Gastrocnemius medialis (tissue), 4 donors: ENCODE data around the gene CDK3. TPM values are rescaled to one million over a fixed set of nuclear protein-coding genes. Genes with fewer than 3 reads are reported as not detected.
"Not testable (repeated sequence)": the region's sequence is repeated elsewhere in the genome, so short reads cannot be mapped to it uniquely, and the experiment has no call there.

Source experiments
- ATAC-seq, 2 donors: fragments of 150-250 bp; one replicate each; pipeline ENCODE4 v1.9.1; 2016
- DNase-seq, 2 donors: peaks; one replicate each; pipeline ENCODE4 v3.0.0-alpha.2; 2019
- H3K27ac ChIP-seq, 4 donors: fragments of 200-600 bp; sonication (generic); 1 replicate in 1 of 4; 2 replicates in 3 of 4; pipeline ENCODE4 v1.5.1; 2016 to 2018; ENCODE audit warnings: mild to moderate bottlenecking in 2 of 4, moderate library complexity in 1 of 4
- H3K27me3 ChIP-seq, 3 donors: fragments of 200-600 bp; sonication (generic) in 2 of 3; 1 replicate in 1 of 3; 2 replicates in 2 of 3; pipeline versions ENCODE4 v1.5.1 to v1.6.0; 2016 to 2019; ENCODE audit warnings: mild to moderate bottlenecking in 1 of 3, moderate library complexity in 1 of 3
- H3K36me3 ChIP-seq, 2 donors: fragments of 200-600 bp; sonication (generic) in 1 of 2; one replicate each; pipeline ENCODE4 v1.5.1; 2017 to 2018
- H3K4me1 ChIP-seq, 2 donors: fragments of 200-600 bp; sonication (generic) in 1 of 2; one replicate each; pipeline ENCODE4 v1.5.1; 2016 to 2017; ENCODE audit warnings: mild to moderate bottlenecking in 2 of 2
- H3K4me3 ChIP-seq, 4 donors: fragments of 200-600 bp; sonication (generic) in 3 of 4; 1 replicate in 1 of 4; 2 replicates in 3 of 4; pipeline ENCODE4 v1.5.1; 2016 to 2019; ENCODE audit warnings: mild to moderate bottlenecking in 2 of 4
- H3K9me3 ChIP-seq, 3 donors: fragments of 200-600 bp; sonication (generic) in 2 of 3; 1 replicate in 1 of 3; 2 replicates in 2 of 3; pipeline ENCODE4 v1.5.1; 2016 to 2019
- CTCF ChIP-seq, 5 experiments: fragments of 450-650 bp in 3 of 5; fragments of 200-600 bp in 2 of 5; sonication (generic) in 2 of 5; IDR thresholded peaks in 4 of 5; conservative IDR thresholded peaks in 1 of 5; 1 replicate in 4 of 5; 2 replicates in 1 of 5; pipeline ENCODE4 v1.5.1; 2016 to 2019; ENCODE audit warnings: antibody characterized with exemption in 5 of 5, mild to moderate bottlenecking in 3 of 5, moderate library complexity in 3 of 5
- POLR2A ChIP-seq, 2 donors: fragments of 450-650 bp; IDR thresholded peaks; one replicate each; pipeline ENCODE4 v1.6.1; 2017; ENCODE audit warnings: antibody characterized with exemption in 2 of 2, mild to moderate bottlenecking in 2 of 2, moderate library complexity in 2 of 2
- in situ Hi-C, 4 donors: fragments of 200-750 bp; cut with MboI; loops; one replicate each; pipeline versions ENCODE4 v1.15.0 to v1.8.0; 2017; ENCODE audit warnings: low sequenced_read_pairs in 4 of 4
- intact Hi-C: fragments of 100-400 bp; cut with DNase I; formaldehyde crosslinking; loops from one replicate; pipeline ENCODE4 v1.15.1; 2023; ENCODE audit warnings: low total_unique reads
- total RNA-seq, 4 donors: library from RNA; depleted of rRNA; stranded (reverse); fragments of >200 nt; gene quantifications; one replicate each; pipeline versions ENCODE4 v1.1.0 to v1.2.3, GENCODE V29; 2016

Gene CDK3
- total RNA-seq, 4 donors from 2014 or later = 0.33 to 1.8 (median 1.1) TPM

DNA sequence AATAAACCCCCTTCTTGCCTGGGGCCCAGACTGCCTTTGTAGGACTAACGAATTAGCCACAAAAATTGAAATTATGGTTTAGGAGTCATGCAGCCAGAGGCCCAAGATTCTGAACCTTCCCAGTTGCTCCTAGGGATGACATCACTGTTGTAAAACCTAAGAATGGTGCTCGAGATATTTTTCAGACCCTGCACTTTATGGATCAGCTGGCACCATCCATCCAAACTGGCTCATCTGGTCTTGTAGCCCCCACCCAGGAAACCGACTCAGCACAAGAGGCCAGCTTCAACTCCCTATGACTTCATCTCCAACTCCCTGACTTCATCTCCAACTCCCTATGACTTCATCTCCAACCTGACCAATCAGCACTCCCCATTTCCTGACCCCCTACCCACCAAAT is 37.4 kb downstream of the CDK3 start:
- H3K4me1 ChIP-seq = no peaks in the 10 kb centered on the region
- peaks cover 4 to 54% of the 10 kb centered on the region in 2 donors for H3K36me3 ChIP-seq
- in situ Hi-C loops = no loop called here
- no peaks in the 10 kb centered on the region for H3K9me3 ChIP-seq
- H3K27ac ChIP-seq = no peak overlapping the region
- H3K27me3 ChIP-seq = no peaks in the 10 kb centered on the region
- no peak overlapping the region for H3K4me3 ChIP-seq
- no peak for TF ChIP-seq POLR2A (IDR thresholded peaks at IDR 0.05)
- no peak for TF ChIP-seq CTCF (IDR thresholded peaks at IDR 0.05 in 4 of 5, conservative IDR thresholded peaks at IDR 0.05 in 1 of 5)
- DNase-seq = no peak
- no peak for ATAC-seq
- intact Hi-C loops = no loop called here

- Histone ChIP-seq H3K9me3 (no peaks in the 10 kb centered on the region), H3K4me1 (no peaks in the 10 kb centered on the region), H3K36me3 (peaks cover 4 to 65% of the 10 kb centered on the region in 2 donors), H3K27ac (no peak overlapping the region), H3K27me3 (no peaks in the 10 kb centered on the region), H3K4me3 (no peak overlapping the region)
- in situ Hi-C loops (no loop called here), intact Hi-C loops (no loop called here)
- no peak for DNase-seq
- ATAC-seq = no peak
- TF ChIP-seq CTCF (IDR thresholded peaks at IDR 0.05 in 4 of 5, conservative IDR thresholded peaks at IDR 0.05 in 1 of 5) = no peak
- TF ChIP-seq POLR2A (IDR thresholded peaks at IDR 0.05) = no peak
Measured at GRCh38 chr17:76039121-76039520, 38.5 kb downstream of the CDK3 start.

DNA sequence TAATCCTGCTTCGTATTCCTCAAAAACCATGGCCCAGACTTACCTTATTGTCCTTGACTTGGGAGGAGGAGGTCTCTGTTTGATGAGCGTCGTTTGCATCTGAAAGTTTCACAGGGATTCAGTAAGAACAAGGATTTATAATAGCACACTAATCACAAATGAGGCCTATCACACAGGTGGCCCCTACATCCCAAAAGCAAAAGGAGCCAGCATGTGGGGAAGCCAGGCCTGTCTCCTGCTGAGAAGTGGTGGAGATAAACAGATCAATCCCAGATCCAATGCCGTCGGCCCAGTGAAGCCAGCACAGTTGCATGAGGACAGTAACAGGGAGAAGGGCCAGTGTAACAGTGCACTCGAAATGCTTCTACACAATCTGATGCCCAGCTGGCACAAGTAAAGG is 39.7 kb downstream of the CDK3 start:
- no peaks in the 10 kb centered on the region for H3K4me1 ChIP-seq
- no peaks in the 10 kb centered on the region for H3K9me3 ChIP-seq

GRCh38 chr17:76042868-76043267 is 42.2 kb downstream of the CDK3 start:
- H3K27ac ChIP-seq, H3K9me3 ChIP-seq, H3K4me1 ChIP-seq, DNase-seq, H3K4me3 ChIP-seq, in situ Hi-C loops, intact Hi-C loops, ATAC-seq, H3K27me3 ChIP-seq: not testable (repeated sequence)
- peaks cover 6 to 100% of the 10 kb centered on the region in 2 donors for H3K36me3 ChIP-seq

More for the DNA sequence above, 39.7 kb downstream of the CDK3 start:
- no peak for TF ChIP-seq CTCF (IDR thresholded peaks at IDR 0.05 in 4 of 5, conservative IDR thresholded peaks at IDR 0.05 in 1 of 5)
- TF ChIP-seq POLR2A (IDR thresholded peaks at IDR 0.05) = no peak
- no peak overlapping the region for H3K4me3 ChIP-seq
- intact Hi-C loops = no loop called here
- ATAC-seq (no peak), DNase-seq (no peak)
- in situ Hi-C loops = no loop called here
- H3K27me3 ChIP-seq = no peaks in the 10 kb centered on the region
- H3K36me3 ChIP-seq = peaks cover 6 to 77% of the 10 kb centered on the region in 2 donors
- no peak overlapping the region for H3K27ac ChIP-seq

GRCh38 chr17:76044475-76045007 is 43.9 kb downstream of the CDK3 start:
- H3K27ac ChIP-seq, H3K27me3 ChIP-seq, intact Hi-C loops, in situ Hi-C loops, H3K4me1 ChIP-seq, ATAC-seq, DNase-seq, H3K4me3 ChIP-seq, H3K9me3 ChIP-seq: not testable (repeated sequence)
- H3K36me3 ChIP-seq = peaks cover 6 to 100% of the 10 kb centered on the region in 2 donors

DNA sequence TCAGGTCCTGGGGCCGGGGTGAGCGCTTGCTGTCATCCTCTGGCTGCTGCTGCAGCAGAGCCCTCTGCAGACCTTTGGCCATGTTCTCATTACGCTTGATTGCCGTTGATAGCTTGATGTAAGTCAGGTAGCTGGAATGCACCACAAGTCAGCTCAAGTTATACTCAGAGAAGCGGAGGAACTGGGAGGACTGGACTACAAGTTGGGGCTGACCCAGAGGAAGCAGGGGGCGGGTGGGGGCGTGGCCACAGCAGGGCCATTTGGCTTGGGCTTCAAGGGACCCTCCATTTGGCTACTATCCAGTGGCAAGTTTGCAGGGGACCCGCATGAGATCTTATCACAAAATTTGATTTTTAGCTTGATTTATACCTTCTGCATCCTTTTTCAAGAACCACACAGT is 45.4 kb downstream of the CDK3 start:
- Histone ChIP-seq H3K4me1 (peaks cover 0 to 4% of the 10 kb centered on the region in 2 donors), H3K4me3 (no peak overlapping the region), H3K27ac (no peak overlapping the region), H3K9me3 (no peaks in the 10 kb centered on the region), H3K27me3 (no peaks in the 10 kb centered on the region), H3K36me3 (peaks cover 3 to 98% of the 10 kb centered on the region in 2 donors)
- DNase-seq (no peak), ATAC-seq (no peak)
- TF ChIP-seq CTCF (IDR thresholded peaks at IDR 0.05 in 4 of 5, conservative IDR thresholded peaks at IDR 0.05 in 1 of 5) (no peak), POLR2A (IDR thresholded peaks at IDR 0.05) (no peak)
- in situ Hi-C loops (no loop called here), intact Hi-C loops (no loop called here)
